Effector CD4-positive, alpha-beta T cell (primary cell): Measurements from ENCODE around the gene ARHGAP24.
"Not testable (repeated sequence)": the region's sequence is repeated elsewhere in the genome, so short reads cannot be mapped to it uniquely, and the experiment has no call there.

Experiments used
- DNase-seq: peaks from one replicate; pipeline ENCODE4 v3.0.0-alpha.2; 2020

ARHGAP24 gene

DNA sequence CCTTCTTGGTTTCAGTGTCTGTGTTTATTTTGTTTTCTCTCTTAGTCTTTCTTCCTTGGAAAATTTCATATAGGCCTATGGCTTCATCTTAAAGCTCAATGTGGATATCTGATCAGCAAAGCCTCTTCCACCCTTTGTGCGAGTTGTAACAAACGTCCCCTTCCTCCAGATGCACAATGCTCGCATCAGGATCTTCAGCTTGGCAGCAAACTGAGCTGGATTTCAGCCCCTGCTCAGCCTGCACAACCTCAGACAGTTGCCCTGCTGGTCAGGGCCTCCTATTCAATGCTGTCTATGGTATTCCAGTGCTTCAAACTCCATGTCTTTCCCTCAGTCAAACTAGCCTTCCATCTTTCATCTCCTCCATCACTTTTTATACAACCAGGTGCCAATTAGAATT, 309.4 kb downstream of the ARHGAP24 start:
- no peak for DNase-seq

DNA sequence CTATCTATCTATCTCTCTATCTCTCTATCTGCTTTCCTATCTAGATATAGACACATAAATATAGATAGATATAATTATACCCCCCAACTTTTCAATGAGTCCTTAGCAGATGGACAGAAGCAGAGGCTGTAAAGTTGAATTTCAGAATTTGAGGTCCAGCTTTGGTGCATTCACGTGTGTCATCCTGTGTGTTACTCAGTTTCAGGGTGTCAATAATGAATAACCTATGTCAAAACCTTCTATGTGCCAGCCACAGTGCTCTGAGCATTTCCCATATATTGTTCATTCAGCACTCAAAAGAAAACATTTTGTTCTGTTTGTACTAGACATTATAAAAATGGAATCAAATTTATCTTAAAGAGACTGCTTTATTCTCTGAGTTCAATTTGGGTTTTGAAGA, 310.0 kb downstream of the ARHGAP24 start:
- DNase-seq = no peak

DNA sequence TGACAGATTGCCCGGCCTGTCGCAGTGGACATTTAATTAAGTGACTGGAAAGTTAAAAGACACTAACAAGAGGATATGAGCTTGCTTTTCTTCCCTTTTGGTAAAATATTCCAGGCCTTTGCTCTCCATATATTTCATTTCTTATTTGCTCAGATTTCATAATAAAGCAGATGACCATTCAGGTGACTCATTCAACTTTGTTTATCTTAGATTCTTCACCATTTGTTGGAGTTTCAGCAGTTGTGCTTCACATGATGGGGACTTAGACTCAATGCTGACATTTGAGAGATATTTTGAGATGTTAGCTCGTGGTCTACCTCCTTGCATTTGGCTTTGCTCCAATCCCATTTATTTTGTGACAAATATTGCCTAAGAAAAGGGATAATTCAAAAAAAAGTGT, 312.2 kb downstream of the ARHGAP24 start:
- DNase-seq = no peak

DNA sequence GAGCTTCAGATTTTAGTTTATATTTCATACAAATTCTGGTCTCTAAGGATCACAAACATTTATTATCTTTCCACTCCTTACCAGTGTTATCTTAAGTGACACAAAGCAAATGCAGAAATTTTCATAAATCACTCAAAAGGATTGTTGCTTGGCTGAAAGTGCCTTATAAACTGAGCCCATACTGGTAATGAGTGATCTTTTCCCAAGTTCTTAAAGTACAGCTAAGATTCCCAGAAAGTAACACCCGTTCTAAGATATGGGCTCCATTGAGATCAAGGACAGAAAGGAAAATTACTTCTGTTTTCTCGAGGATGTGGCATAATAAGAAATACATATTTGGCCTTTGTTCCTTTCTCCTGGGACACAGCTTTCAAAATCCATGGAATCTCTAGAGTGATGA, 313.7 kb downstream of the ARHGAP24 start:
- no peak for DNase-seq

DNA sequence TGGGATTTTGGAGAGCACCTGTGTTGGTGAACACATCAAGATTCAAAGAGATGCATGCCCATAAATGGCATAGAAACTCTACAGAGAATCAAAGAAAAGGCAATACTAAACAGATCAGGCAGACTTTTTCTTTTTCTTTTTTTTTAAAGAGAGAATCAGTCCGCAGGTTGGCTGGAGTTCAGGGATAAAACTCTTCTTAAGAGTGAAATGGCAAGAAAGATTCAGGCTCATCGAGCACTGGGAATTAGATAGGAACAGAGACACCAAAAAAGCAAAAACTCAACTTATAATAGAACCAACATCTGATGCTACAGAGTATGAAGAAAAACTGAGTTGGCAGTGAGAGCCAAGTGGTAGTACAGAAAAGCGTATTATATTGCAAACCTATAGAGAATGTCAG, 314.3 kb downstream of the ARHGAP24 start:
- no peak for DNase-seq

DNA sequence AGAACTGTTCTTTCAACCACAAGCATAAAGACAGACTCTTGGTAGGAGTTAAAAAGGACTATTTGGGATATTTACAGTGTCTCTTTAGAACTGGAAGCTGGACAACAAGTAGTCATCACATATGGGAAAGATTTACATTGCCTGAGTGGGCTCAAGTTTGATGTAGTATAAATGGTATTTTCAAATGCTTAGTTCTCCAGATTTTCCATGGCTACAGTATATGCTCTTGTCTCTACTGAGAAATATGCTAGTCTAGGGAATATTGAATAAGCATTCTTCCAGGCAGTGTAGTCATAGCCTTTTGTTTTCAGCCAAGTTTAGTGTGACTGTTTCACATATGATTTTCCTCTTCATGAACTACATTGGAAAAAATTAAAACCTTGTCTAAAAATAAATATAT, 315.6 kb downstream of the ARHGAP24 start:
- no peak for DNase-seq

DNA sequence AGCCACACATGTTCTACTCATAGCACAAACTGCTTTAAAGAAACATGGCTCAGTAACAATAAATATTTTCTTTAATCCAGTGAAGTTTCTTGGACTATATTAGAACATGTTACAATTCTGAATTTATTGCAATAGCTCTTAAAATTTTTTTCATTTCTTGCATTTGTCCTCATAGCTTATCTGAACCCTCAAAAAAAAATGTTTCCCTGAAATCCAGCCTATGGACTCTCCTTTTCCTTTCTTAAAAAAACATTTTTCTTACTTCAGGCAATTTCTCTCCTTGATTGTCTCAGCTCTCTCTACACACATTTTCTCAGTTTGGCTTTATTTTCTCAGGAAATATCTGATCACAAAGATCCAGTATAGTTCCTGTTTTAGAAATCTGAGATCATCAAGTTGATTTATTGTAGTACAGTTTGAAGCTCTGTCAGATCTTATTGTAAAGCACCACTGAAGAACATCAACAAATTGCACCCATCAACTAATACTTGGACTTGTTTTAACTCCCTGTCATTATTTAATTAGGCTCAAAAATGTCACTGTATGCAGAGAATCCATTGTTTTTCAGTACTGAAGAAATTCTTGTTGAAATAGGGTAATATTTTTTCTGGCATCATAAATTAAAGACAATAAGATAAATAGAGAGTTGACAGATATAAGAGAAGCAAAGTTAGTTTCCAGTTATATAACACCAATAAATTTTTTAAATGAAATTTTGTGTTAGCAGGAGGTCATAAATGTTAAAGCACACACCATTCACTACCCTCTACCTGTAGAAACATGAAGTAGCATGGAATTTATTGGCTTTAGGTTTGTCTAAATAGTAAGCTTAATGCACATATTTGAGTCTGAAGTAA, 317.7 kb downstream of the ARHGAP24 start:
- DNase-seq = no peak

DNA sequence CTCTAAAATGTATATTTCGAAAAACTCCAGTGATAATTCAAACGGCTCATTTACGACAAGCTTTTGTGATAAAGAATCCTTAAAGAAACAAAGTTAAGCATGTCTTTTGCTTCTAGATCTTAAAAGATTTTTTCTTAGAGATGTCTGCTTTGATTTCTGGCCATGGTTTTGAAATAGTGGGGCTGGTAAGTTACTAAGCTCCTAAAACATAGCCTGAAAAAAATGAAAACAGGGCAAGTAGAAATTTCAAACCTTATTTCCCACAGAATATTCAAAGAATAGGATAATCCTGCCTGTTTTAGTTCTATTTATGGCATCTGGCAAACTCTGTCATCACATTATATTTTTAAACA, 318.3 kb downstream of the ARHGAP24 start:
- DNase-seq = no peak

DNA sequence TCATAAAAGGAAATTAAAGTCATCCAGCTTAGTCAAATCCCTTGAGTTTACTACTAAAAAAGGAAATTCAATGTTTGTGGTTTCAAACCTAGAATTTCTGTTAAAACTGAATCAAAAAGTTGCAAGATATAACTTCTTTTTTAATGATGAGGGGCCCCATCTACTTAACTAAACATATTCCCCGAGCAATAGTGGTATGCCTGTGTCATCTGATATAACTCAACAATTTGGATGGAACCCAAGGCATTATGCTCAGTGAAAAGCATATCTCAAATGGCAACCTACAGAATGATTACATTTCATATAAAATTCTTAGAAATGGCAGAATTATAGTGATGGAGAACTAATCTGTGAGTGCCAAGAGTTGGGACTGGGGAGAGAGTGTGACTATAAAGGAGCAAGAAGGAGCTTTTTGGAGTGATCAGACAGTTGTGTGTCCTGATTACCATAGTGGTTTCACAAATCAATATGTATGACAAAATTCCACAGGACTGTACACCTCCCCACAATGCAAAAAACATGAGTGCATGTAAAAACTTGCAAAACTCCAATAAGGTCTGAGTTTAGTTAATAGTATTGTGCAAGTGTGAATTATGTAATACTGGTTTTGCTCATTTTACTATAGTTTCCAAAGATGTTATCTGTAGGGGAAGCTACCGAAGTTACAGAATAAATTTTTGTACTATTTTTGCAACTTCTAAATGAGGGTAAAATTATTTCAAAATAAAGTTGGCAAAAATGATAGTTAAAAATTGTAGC, 323.2 kb downstream of the ARHGAP24 start:
- DNase-seq = no peak

DNA sequence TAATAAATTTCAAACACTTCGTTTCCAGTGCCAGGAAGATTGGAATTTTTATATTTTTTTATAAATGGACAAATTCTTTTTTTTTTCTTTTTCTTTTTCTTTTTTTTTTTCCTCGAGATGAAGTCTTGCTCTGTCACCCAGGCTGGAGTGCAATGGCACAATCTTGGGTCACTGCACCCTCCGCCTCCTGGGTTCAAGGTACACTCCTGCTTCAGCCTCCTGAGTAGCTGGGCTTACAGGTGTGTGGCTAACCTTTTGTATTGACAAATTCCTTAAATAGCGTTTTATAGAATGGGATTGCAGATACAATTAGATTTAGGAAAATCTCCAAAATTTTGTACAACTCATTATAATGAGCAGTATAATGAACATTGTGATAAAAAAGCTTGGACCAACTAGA, 328.9 kb downstream of the ARHGAP24 start:
- no peak for DNase-seq

DNA sequence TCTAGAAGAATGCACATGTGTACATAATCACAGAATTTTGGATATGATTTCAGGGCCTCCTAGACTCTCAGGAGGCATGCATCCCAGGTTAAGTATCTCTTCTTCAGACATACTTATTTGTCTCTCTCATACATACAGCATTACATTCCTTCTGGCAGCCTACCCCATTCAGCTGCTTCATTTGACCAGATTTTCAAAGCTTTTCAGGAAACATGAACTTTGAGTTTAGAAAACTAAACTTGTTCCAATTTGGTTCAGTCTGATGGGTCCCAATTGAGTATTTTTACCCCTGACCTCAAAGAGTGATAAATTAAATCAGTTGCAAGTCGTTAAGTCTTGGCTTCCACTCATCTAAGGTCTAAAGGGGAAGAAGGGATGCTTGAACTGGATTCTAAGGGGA, 330.9 kb downstream of the ARHGAP24 start:
- DNase-seq = no peak

DNA sequence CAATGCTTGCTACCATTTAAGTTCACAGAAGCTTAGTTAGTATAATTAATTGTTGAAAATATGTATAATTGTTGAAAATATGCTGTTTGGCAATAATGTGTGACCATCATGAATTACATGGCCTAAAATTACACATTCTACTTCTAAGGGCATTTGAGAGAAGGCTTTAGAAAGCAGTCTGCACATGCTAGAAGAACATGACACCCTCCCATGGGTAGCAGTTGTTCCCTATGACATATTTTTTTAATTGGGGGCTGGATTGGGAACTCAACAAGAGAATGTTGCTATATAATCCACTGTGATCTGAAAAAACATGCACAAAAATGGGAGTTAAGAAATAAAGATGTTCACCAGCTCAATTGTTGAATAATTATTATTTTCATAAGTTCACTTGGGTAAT, 331.4 kb downstream of the ARHGAP24 start:
- no peak for DNase-seq

DNA sequence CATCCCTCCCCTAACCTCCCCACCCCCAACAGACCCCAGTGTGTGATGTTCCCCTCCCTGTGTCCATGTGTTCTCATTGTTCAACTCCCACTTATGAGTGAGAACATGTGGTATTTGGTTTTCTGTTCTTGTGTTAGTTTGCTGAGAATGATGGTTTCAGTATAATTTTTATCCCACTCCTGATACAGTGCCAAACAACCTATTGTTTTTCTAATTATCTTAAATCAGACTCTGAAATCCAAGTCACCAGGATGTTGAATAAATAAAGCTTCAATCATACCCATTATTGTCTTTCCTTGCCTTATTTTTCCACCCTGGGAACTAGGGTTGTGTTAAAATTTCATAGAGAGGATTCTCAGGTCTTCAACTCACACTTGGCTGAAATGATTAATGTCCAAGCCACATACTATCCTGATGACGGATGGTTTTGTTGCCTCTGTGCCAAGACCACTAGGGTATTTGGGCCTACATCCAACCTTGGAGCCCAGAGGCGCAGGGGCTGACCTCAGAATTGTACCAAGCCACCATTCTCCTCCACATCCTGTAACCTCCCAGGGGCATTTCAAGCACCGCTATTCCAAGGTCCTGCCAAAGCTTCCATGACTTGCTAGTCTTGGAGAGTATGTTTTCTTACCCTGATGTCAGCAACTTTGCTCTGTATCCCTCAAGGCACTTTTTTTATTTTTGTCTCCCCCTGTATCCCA, 332.4 kb downstream of the ARHGAP24 start:
- DNase-seq = no peak

DNA sequence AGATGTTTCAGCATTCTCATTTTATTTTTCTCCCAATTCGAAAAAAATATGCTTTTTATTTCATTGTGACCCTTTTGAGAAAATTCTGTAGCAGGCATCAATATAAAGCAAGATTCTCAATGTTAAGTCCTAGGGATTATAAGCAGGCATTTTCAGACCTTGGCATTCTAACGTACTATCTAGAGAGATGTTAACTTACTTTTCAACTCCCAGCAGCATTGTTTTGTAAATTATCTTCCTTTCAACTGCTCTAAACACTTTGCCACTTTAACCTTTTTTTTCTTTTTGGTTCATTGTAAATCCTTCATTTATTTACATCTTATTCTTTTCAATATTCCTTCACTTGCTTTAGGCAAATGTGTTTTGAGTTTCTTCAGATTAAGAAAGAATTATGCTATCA, 333.2 kb downstream of the ARHGAP24 start:
- no peak for DNase-seq

DNA sequence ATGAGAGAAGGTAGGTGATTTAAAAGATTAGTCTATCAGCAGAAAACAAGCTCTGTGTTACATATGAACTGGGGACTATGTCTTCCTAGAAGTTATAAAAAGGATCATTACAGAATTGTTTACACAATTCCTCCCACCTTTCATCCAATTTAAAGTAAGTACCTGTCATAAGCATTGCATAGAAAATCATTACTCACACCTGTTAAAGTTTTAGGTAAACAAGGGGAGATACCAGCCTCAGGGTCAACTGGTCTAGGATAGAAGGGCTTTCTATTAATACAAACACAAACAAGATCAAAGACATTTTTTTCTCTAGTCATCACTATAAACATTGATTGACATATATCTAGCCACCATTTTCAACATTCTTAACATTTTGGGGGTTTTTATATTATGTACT, 333.9 kb downstream of the ARHGAP24 start:
- no peak for DNase-seq

DNA sequence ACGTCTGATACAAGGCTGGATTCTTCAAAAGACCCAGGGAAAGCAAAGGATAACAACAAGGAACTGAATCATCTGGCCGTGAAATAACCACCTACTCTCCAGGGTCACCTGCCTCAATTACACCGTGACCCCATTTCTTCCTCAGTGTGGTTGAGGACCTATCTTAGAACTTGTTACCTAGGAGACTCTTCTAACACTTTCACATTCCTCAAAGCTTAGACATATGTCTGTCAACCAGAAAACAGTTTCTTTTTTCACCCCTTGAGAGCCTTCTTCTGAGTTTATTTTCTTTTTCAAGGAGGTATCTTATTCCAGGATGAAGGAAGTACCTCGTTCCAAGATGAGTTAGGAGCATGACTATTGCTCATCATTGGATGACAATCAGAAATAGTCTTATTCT, 337.8 kb downstream of the ARHGAP24 start:
- no peak for DNase-seq

DNA sequence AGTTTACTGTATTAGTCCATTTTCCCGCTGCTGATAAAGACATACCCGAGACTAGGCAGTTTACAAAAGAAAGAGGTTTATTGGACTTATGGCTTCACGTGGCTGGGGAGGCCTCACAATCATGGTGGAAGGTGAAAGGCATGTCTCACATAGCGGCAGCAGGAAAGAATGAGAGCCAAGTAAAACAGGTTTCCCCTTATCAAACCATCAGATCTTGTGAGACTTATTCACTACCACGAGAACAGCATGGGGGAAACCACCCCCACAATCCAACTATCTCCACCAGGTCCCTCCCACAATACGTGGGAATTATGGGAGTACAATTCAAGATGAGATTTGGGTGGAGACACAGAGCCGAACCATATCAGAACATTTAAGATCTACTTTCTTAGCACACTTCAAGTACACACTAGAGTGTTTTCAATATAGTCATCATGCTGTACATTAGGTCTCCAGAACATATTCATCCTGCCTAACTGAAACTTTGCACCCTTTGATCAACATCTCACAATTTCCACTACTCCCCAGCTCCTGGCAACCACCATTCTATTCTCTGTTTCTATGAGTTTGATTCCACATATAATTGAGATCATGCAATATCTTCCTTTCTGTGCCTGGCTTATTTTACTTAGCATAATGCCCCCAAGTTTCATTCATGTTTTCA, 341.0 kb downstream of the ARHGAP24 start:
- no peak for DNase-seq

DNA sequence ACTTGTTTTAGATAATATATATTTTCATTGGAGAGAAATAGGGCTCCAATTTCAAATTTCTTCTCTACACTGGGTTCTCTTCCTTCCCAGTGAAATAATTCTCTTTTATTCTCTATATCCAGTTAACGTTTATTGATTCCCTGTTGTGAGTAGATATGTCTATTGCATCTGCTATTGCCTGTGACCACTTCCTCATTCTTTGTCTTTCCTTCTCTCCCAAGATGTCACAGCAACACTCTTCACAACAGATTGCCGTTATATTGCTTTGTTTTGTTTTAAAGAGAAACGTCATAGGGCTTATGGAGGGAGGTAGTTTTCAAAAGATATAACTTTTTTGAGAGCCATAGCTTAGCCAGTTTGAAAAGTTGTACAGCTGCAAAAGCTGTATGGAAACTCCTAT, 343.8 kb downstream of the ARHGAP24 start:
- DNase-seq = no peak

DNA sequence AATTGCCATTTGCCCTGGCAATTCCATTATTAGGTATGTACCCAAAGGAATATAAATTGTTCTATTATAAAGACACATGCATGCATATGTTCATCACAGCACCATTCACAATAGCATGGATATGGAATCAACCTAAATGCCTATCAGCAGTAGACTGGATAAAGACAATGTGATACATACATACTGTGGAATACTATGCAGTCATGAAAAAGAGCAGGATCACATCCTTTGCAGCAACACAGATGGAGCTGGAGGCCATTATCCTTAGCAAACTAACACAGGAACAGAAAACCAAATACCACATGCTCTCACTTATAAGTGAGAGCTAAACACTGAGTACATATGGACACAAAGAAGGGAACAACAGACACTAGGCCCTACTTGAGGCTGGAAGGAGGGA, 345.2 kb downstream of the ARHGAP24 start:
- not testable (repeated sequence) for DNase-seq

DNA sequence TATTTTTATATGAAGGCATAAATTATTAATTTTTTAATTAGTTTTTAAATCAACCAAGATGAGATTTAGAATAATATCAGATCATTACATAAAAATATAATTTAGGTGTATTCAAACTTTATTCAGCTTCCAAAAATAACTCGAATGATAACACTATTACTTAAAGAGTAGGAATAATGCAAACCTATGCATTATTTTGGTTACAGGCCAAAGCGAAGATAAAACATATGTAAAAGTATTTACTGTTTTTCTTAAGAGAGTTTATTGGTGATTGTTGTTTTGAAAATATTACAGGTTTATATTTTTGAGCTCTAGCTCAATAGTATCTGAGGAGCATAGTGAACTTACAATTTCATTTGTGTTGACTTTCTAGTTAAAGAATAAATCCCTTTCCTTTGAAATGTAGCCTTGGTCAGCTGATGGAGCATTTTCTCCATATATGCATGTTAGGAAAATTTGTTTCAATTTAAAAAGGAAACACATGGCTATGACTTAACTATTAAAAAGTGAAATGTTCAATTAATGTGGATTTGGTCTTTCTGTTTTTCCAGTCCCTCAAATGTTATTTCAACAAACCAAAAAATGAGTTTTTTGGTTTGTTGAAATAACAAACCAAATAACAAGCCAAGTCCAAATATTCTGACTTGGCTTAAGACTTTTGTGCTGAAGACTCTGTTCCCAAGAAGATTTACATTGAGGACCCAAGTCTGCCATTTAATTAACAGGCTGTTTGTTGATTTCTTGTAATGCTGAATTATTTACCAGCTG, 346.9 kb downstream of the ARHGAP24 start:
- no peak for DNase-seq

DNA sequence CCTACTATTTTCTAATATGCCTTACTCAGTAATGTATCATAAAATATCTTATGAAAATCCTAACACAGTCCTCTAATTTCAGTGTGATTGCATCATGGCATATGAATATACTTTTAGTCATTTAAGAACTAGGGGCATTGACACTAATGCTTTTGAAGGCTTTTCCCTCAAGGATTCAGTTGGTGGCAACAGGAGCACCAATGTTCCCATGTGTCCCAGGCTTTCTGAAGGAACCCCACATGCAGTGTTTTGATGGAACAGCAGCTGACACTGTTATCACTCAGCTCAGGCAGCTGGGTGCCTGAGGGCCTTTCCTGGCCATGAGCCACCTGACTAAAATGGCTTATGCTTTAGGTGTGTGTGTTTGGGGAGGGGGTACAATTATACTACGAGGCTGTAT, 348.3 kb downstream of the ARHGAP24 start:
- DNase-seq = no peak

DNA sequence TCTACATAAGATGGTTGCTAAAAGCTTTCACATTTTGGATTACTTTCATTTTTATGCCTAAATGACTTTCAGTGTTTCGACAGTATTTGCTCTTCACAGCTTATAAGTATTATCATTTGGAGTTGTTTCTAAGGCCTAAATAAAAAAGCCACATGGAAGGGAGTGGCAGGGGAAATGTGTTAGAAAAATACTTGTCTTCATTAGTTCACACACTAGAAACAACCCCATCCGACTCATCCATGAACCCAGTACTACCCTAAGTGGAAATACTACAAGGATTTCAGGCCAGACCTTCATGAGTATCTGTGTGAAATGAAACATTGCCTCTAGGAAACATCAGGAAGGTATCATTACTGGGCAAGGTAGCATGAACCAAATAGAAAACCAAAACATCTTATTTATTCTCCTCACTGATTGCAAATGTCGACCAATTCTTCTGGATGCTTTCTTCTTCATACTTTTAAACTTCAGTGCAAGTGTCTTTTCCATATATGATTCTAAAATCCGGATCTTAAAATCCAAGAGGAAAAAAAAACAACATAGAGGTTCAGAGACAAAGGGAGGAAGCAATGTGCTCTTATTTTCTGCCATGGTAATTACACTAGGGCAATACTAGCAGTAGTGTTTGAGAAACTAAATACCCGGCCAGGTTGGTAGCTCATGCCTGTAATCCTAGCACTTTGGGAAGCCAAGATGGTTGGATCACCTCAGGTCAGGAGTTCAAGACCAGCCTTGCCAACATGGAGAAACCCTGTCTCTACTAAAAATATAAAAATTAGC, 349.4 kb downstream of the ARHGAP24 start:
- DNase-seq = no peak
